ENCODE measurements around the gene NLGN4Y. TPM values are rescaled to one million over a fixed set of nuclear protein-coding genes. Genes with fewer than 3 reads are reported as not detected.

The NLGN4Y gene
- total RNA-seq, 1 donor: 33.3 TPM

DNA sequence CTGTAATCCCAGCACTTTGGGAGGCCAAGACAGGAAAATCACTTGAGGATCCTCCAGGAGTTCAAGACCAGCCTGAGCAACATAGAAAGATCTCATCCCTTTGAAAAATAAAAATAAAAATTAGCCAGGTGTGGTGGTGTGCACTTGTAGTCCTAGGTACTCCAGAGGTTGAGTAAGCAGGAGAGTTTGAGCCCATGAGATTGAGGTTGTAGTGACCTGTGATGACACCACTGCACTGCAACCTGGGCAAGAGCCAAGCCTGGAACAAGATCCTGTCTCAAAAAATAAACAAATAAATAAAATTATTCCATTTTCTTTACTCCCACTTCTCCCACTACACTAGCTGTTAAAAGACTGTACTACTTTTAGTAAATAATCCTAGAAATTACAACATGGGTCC lies 231.2 kb downstream of the NLGN4Y start:
- Histone ChIP-seq H4K20me1 (ENCODE audit: insufficient read depth, low read length) (no peaks in the 10 kb centered on the region), H3K4me2 (ENCODE audit: insufficient read depth, low read length) (no peak overlapping the region), H2AFZ (ENCODE audit: low read length) (no peak overlapping the region), H3K79me2 (ENCODE audit: insufficient read depth, low read length) (no peaks in the 10 kb centered on the region), H3K36me3 (ENCODE audit: insufficient read depth, low read length) (no peaks in the 10 kb centered on the region), H3K4me3 (ENCODE audit: insufficient read depth, low read length) (no peak overlapping the region), H3K27ac (ENCODE audit: low read depth, low read length) (no peak overlapping the region), H3K4me1 (ENCODE audit: insufficient read depth, low read length) (no peaks in the 10 kb centered on the region), H3K27me3 (ENCODE audit: insufficient read depth, low read length) (no peaks in the 10 kb centered on the region), H3K9me3 (ENCODE audit: low read depth, low read length) (no peaks in the 10 kb centered on the region)
- no peak for DNase-seq (ENCODE audit: insufficient read length, low spot score, missing footprints)
- TF ChIP-seq, protein P1, sequence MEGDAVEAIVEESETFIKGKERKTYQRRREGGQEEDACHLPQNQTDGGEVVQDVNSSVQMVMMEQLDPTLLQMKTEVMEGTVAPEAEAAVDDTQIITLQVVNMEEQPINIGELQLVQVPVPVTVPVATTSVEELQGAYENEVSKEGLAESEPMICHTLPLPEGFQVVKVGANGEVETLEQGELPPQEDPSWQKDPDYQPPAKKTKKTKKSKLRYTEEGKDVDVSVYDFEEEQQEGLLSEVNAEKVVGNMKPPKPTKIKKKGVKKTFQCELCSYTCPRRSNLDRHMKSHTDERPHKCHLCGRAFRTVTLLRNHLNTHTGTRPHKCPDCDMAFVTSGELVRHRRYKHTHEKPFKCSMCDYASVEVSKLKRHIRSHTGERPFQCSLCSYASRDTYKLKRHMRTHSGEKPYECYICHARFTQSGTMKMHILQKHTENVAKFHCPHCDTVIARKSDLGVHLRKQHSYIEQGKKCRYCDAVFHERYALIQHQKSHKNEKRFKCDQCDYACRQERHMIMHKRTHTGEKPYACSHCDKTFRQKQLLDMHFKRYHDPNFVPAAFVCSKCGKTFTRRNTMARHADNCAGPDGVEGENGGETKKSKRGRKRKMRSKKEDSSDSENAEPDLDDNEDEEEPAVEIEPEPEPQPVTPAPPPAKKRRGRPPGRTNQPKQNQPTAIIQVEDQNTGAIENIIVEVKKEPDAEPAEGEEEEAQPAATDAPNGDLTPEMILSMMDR (IDR thresholded peaks at IDR 0.05; ENCODE audit: extremely low read depth, low read depth, low read length): no peak

DNA sequence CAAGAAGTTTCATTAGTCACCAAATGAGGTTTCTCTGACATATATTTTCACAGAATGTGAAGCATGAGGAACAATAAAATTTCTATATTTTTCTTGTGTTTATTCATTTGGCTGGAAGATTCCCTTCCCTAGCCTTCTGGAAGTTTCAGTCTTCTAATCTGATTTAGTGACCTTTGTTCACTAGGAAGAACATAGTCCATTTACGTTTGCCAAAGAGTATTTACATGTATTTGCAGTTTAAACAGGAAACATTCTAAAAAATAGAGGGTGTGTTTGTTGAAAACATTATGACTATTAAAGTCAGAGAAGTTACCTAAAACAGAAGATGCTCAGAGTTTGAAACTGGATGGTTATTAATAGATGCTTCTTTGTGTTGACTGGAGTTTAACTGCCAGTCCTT lies 238.6 kb downstream of the NLGN4Y start:
- H2AFZ ChIP-seq (ENCODE audit: low read length): no peak overlapping the region
- no peak for DNase-seq (ENCODE audit: insufficient read length, low spot score, missing footprints)
- H3K36me3 ChIP-seq (ENCODE audit: insufficient read depth, low read length): no peaks in the 10 kb centered on the region
- no peak overlapping the region for H3K4me2 ChIP-seq (ENCODE audit: insufficient read depth, low read length)
- H3K27me3 ChIP-seq (ENCODE audit: insufficient read depth, low read length): no peaks in the 10 kb centered on the region
- no peaks in the 10 kb centered on the region for H3K9me3 ChIP-seq (ENCODE audit: low read depth, low read length)
- H3K27ac ChIP-seq (ENCODE audit: low read depth, low read length): no peak overlapping the region
- H3K4me3 ChIP-seq (ENCODE audit: insufficient read depth, low read length): no peak overlapping the region
- TF ChIP-seq, protein P1 (IDR thresholded peaks at IDR 0.05; ENCODE audit: extremely low read depth, low read depth, low read length): no peak
- no peaks in the 10 kb centered on the region for H3K79me2 ChIP-seq (ENCODE audit: insufficient read depth, low read length)
- no peaks in the 10 kb centered on the region for H4K20me1 ChIP-seq (ENCODE audit: insufficient read depth, low read length)
- H3K4me1 ChIP-seq (ENCODE audit: insufficient read depth, low read length): no peaks in the 10 kb centered on the region

DNA sequence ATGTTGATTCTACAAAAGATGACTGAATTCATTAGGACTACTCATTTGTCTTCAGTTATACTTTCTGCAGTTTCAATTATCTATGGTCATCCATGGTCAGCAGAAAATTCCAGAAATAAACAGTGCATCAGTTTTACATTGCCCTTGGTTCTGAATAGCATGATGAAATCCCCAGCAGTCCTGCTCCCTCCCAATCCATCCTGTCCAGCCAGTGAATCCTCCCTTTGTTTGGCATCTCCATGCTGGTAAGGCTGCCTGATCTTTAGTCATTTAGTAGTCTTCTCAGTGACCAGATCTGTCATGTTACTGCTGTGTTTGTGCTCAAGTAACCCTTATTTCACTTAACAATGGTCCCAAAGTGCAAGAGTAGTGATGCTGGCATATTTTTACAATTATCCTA lies 239.3 kb downstream of the NLGN4Y start:
- no peaks in the 10 kb centered on the region for H3K4me1 ChIP-seq (ENCODE audit: insufficient read depth, low read length)
- H3K9me3 ChIP-seq (ENCODE audit: low read depth, low read length): no peaks in the 10 kb centered on the region
- H3K79me2 ChIP-seq (ENCODE audit: insufficient read depth, low read length): no peaks in the 10 kb centered on the region
- H3K36me3 ChIP-seq (ENCODE audit: insufficient read depth, low read length): no peaks in the 10 kb centered on the region
- H3K27me3 ChIP-seq (ENCODE audit: insufficient read depth, low read length): no peaks in the 10 kb centered on the region
- H2AFZ ChIP-seq (ENCODE audit: low read length): no peak overlapping the region
- H3K27ac ChIP-seq (ENCODE audit: low read depth, low read length): no peak overlapping the region
- TF ChIP-seq, protein P1 (IDR thresholded peaks at IDR 0.05; ENCODE audit: extremely low read depth, low read depth, low read length): no peak
- no peak overlapping the region for H3K4me2 ChIP-seq (ENCODE audit: insufficient read depth, low read length)
- no peak for DNase-seq (ENCODE audit: insufficient read length, low spot score, missing footprints)
- H3K4me3 ChIP-seq (ENCODE audit: insufficient read depth, low read length): no peak overlapping the region
- H4K20me1 ChIP-seq (ENCODE audit: insufficient read depth, low read length): no peaks in the 10 kb centered on the region

DNA sequence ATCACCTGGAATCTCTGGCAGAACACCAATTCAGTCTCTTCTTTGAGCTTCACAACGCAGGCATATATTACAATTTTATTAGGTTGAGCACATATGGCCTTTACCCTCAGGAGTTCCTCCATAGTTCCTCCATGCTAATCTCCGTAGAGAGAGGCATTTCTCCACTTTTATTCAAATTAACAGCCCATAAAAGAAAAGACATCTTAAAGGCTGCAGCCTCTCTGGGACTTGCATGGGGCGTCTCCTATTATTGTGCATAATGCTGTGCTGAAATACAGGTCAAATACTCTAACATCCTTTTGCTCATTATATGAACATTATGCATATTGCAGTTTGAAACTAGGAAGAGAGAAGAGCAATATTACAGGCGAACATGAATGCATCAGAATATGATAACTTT lies 253.9 kb downstream of the NLGN4Y start:
- TF ChIP-seq, protein P1 (IDR thresholded peaks at IDR 0.05; ENCODE audit: extremely low read depth, low read depth, low read length): no peak
- H3K9me3 ChIP-seq (ENCODE audit: low read depth, low read length): no peaks in the 10 kb centered on the region
- H3K4me2 ChIP-seq (ENCODE audit: insufficient read depth, low read length): no peak overlapping the region
- H3K79me2 ChIP-seq (ENCODE audit: insufficient read depth, low read length): no peaks in the 10 kb centered on the region
- H3K4me3 ChIP-seq (ENCODE audit: insufficient read depth, low read length): no peak overlapping the region
- H3K27me3 ChIP-seq (ENCODE audit: insufficient read depth, low read length): no peaks in the 10 kb centered on the region
- H2AFZ ChIP-seq (ENCODE audit: low read length): no peak overlapping the region
- H3K27ac ChIP-seq (ENCODE audit: low read depth, low read length): no peak overlapping the region
- no peaks in the 10 kb centered on the region for H3K4me1 ChIP-seq (ENCODE audit: insufficient read depth, low read length)
- H4K20me1 ChIP-seq (ENCODE audit: insufficient read depth, low read length): no peaks in the 10 kb centered on the region
- DNase-seq (ENCODE audit: insufficient read length, low spot score, missing footprints): no peak
- H3K36me3 ChIP-seq (ENCODE audit: insufficient read depth, low read length): no peaks in the 10 kb centered on the region
